Hematopoietic multipotent progenitor cell treated with erythropoietin and hydrocortisone succinate and interleukin-3 and kit ligand, for 8 days (in vitro differentiated cells): Measurements from ENCODE around the gene FAM171A2.
A peak's percentile ranks its signal among the peaks of the same experiment; 100 is the strongest.
"Not testable (repeated sequence)": the region's sequence is repeated elsewhere in the genome, so short reads cannot be mapped to it uniquely, and the experiment has no call there.

Source experiments
- DNase-seq: peaks from one replicate; pipeline ENCODE4 v3.0.0-alpha.2; 2015

The FAM171A2 gene

GRCh38 chr17:44360144-44360533, 3.5 kb downstream of the FAM171A2 start:
- no peak for DNase-seq

GRCh38 chr17:44359458-44360143, 4.1 kb downstream of the FAM171A2 start:
- DNase-seq: no peak

- no peak for DNase-seq
Observed at GRCh38 chr17:44359006-44359405, 4.6 kb downstream of the FAM171A2 start.

- DNase-seq: no peak
Observed at GRCh38 chr17:44358066-44358465, 5.6 kb downstream of the FAM171A2 start.

GRCh38 chr17:44356241-44356640, 7.4 kb downstream of the FAM171A2 start:
- no peak for DNase-seq

GRCh38 chr17:44355642-44356099, 8.0 kb downstream of the FAM171A2 start:
- DNase-seq: no peak

- DNase-seq: peak; percentile 34
Observed at GRCh38 chr17:44354582-44355561, 8.8 kb downstream of the FAM171A2 start.

- no peak for DNase-seq
Observed at GRCh38 chr17:44353672-44354331, 9.9 kb downstream of the FAM171A2 start.

GRCh38 chr17:44352828-44353671, 10.6 kb downstream of the FAM171A2 start:
- DNase-seq: no peak

GRCh38 chr17:44351961-44352827, 11.5 kb downstream of the FAM171A2 start:
- DNase-seq: no peak

- DNase-seq: no peak
Observed at GRCh38 chr17:44351464-44351863, 12.2 kb downstream of the FAM171A2 start.

- peak; percentile 75 for DNase-seq
Observed at GRCh38 chr17:44350733-44351226, 12.9 kb downstream of the FAM171A2 start.

- no peak for DNase-seq
Observed at GRCh38 chr17:44349553-44350070, 14.0 kb downstream of the FAM171A2 start.

GRCh38 chr17:44348988-44349364, 14.7 kb downstream of the FAM171A2 start:
- DNase-seq: no peak

GRCh38 chr17:44348234-44348987, 15.2 kb downstream of the FAM171A2 start:
- no peak for DNase-seq

GRCh38 chr17:44347206-44348055, 16.2 kb downstream of the FAM171A2 start:
- not testable (repeated sequence) for DNase-seq

GRCh38 chr17:44346064-44346844, 17.4 kb downstream of the FAM171A2 start:
- DNase-seq: no peak

- DNase-seq: peak; percentile 66
Observed at GRCh38 chr17:44345454-44346026, 18.1 kb downstream of the FAM171A2 start.
